Ishikawa (cell line): Measurements from ENCODE around the gene VPS51.

Experiments used
- NFIC ChIP-seq: IDR thresholded peaks from 2 replicates; pipeline ENCODE4 v1.6.1; 2012
- RAD21 ChIP-seq: IDR thresholded peaks from 2 replicates; pipeline ENCODE4 v1.6.1; 2012; ENCODE audit warnings: low read depth
- TAF1 ChIP-seq: IDR thresholded peaks from 2 replicates; pipeline ENCODE4 v1.6.1; 2012; ENCODE audit warnings: low read depth, mild to moderate bottlenecking
- TF ChIP-seq, protein P1 (sequence below): IDR thresholded peaks from 2 replicates; pipeline ENCODE4 v1.6.1; 2012; ENCODE audit warnings: low read depth, mild to moderate bottlenecking
- TF ChIP-seq, protein P2 (sequence below): IDR thresholded peaks from 2 replicates; pipeline ENCODE4 v1.6.1; 2012

Gene VPS51

DNA sequence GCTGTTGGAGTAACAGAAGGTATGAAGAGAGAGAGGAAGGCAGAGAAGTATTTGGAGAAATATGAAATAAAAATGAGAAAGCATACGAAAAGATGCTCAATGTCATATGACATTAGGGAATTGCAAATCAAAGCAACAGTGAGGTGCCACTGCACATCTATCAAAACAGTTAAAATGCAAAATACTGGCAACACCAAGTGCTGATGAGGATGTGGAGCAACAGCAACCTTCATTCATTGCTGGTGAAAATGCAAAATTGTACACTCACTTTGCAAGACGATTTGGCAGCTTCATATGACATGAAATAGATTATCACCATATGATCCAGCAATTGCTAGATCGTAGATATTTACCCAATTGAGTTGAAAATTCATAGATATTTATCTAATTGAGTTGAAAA lies 64.6 kb downstream of the VPS51 start:
- TF ChIP-seq NFIC (no peak), RAD21 (no peak), TAF1 (no peak)
- TF ChIP-seq, protein P1, sequence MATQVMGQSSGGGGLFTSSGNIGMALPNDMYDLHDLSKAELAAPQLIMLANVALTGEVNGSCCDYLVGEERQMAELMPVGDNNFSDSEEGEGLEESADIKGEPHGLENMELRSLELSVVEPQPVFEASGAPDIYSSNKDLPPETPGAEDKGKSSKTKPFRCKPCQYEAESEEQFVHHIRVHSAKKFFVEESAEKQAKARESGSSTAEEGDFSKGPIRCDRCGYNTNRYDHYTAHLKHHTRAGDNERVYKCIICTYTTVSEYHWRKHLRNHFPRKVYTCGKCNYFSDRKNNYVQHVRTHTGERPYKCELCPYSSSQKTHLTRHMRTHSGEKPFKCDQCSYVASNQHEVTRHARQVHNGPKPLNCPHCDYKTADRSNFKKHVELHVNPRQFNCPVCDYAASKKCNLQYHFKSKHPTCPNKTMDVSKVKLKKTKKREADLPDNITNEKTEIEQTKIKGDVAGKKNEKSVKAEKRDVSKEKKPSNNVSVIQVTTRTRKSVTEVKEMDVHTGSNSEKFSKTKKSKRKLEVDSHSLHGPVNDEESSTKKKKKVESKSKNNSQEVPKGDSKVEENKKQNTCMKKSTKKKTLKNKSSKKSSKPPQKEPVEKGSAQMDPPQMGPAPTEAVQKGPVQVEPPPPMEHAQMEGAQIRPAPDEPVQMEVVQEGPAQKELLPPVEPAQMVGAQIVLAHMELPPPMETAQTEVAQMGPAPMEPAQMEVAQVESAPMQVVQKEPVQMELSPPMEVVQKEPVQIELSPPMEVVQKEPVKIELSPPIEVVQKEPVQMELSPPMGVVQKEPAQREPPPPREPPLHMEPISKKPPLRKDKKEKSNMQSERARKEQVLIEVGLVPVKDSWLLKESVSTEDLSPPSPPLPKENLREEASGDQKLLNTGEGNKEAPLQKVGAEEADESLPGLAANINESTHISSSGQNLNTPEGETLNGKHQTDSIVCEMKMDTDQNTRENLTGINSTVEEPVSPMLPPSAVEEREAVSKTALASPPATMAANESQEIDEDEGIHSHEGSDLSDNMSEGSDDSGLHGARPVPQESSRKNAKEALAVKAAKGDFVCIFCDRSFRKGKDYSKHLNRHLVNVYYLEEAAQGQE, result no peak
- TF ChIP-seq, protein P2, sequence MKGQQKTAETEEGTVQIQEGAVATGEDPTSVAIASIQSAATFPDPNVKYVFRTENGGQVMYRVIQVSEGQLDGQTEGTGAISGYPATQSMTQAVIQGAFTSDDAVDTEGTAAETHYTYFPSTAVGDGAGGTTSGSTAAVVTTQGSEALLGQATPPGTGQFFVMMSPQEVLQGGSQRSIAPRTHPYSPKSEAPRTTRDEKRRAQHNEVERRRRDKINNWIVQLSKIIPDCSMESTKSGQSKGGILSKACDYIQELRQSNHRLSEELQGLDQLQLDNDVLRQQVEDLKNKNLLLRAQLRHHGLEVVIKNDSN, result no peak
